ENCODE data around the gene IVL. TPM values are rescaled to one million over a fixed set of nuclear protein-coding genes. Genes with fewer than 3 reads are reported as not detected.
A peak's percentile ranks its signal among the peaks of the same experiment; 100 is the strongest.

Gene IVL
- total RNA-seq, 1 experiment from 2014 or later: not detected

GRCh38 chr1:152869808-152870419 lies 38.4 kb upstream of the IVL start:
- Histone ChIP-seq H3K27me3 (replicated peaks; ENCODE audit: control insufficient read depth, insufficient read depth, low read length) (0 out of 2 replicates have a peak, but pooled peaks cover 1% of the 10 kb centered on the region), H3K36me3 (ENCODE audit: control insufficient read depth, insufficient read depth, low read length) (no peaks in the 10 kb centered on the region), H3K4me1 (no peaks in the 10 kb centered on the region), H3K9me3 (no peaks in the 10 kb centered on the region), H3K4me3 (ENCODE audit: low read depth, low read length) (no peak overlapping the region)
- BruUV-seq (replicated peaks): no TSS peak
- peak; percentile 79 to 88 for TF ChIP-seq CTCF (IDR thresholded peaks at IDR 0.05; ENCODE audit: insufficient read depth in 1 of 2, low read depth in 1 of 2, low read length in 1 of 2, severe bottlenecking in 1 of 2, unreplicated experiment in 1 of 2)
- Mint-ChIP-seq H3K27ac (ENCODE audit: unreplicated experiment) (no peak overlapping the region), H3K36me3 (ENCODE audit: insufficient read depth, unreplicated experiment) (no peaks in the 10 kb centered on the region), H3K4me3 (ENCODE audit: unreplicated experiment) (no peak overlapping the region), H3K27me3 (ENCODE audit: insufficient read depth, unreplicated experiment) (peaks cover 6% of the 10 kb centered on the region), H3K9me3 (ENCODE audit: unreplicated experiment) (no peaks in the 10 kb centered on the region), H3K4me1 (ENCODE audit: low read depth, unreplicated experiment) (no peaks in the 10 kb centered on the region)
- intact Hi-C loops (cut with micrococcal nuclease; ENCODE audit: unreplicated experiment): loop anchor here (1.0 to 5.0 kb wide), 3 partner anchors 162 to 353 kb away; partner anchors contain the start of gene SPRR1B
- DNase-seq: peak; percentile 74 to 78
- CTCF ChIA-PET: interaction anchor here (0.7 to 3.0 kb wide), 4 partner anchors 9 to 412 kb away, joined by 3 to 27 read pairs (median 4); no protein-coding TSS in a partner anchor
- POLR2A ChIA-PET: no interaction called here

- no peaks in the 10 kb centered on the region for H3K36me3 ChIP-seq (ENCODE audit: control insufficient read depth, insufficient read depth, low read length)
- BruUV-seq (replicated peaks): no TSS peak
- intact Hi-C loops (cut with micrococcal nuclease; ENCODE audit: unreplicated experiment): loop anchor here (1.0 to 5.0 kb wide), 5 partner anchors 55 to 352 kb away; partner anchors contain the start of gene SPRR1B
- peak in 1 of 2 experiments; percentile 26 for DNase-seq
- H3K27me3 ChIP-seq (replicated peaks; ENCODE audit: control insufficient read depth, insufficient read depth, low read length): 0 out of 2 replicates have a peak, but pooled peaks cover 1% of the 10 kb centered on the region
- TF ChIP-seq CTCF (IDR thresholded peaks at IDR 0.05; ENCODE audit: insufficient read depth in 1 of 2, low read depth in 1 of 2, low read length in 1 of 2, severe bottlenecking in 1 of 2, unreplicated experiment in 1 of 2): peak; percentile 29 to 58
- no peaks in the 10 kb centered on the region for H3K9me3 Mint-ChIP-seq (ENCODE audit: unreplicated experiment)
- no peaks in the 10 kb centered on the region for H3K4me1 ChIP-seq
- H3K27me3 Mint-ChIP-seq (ENCODE audit: insufficient read depth, unreplicated experiment): peaks cover 10% of the 10 kb centered on the region
- H3K27ac Mint-ChIP-seq (ENCODE audit: unreplicated experiment): no peak overlapping the region
- CTCF ChIA-PET: interaction anchor here (3.0 kb wide), 1 partner anchor 322 kb away, joined by 27 read pairs; no protein-coding TSS in a partner anchor
- no peaks in the 10 kb centered on the region for H3K4me1 Mint-ChIP-seq (ENCODE audit: low read depth, unreplicated experiment)
- no peak overlapping the region for H3K4me3 Mint-ChIP-seq (ENCODE audit: unreplicated experiment)
- H3K4me3 ChIP-seq (ENCODE audit: low read depth, low read length): no peak overlapping the region
- H3K9me3 ChIP-seq: no peaks in the 10 kb centered on the region
- POLR2A ChIA-PET: no interaction called here
- H3K36me3 Mint-ChIP-seq (ENCODE audit: insufficient read depth, unreplicated experiment): no peaks in the 10 kb centered on the region
Measured at GRCh38 chr1:152870831-152871730, 37.3 kb upstream of the IVL start.

- Histone ChIP-seq H3K4me3 (ENCODE audit: low read depth, low read length) (no peak overlapping the region), H3K36me3 (ENCODE audit: control insufficient read depth, insufficient read depth, low read length) (no peaks in the 10 kb centered on the region), H3K27me3 (replicated peaks; ENCODE audit: control insufficient read depth, insufficient read depth, low read length) (0 out of 2 replicates have a peak, but pooled peaks cover 1% of the 10 kb centered on the region), H3K4me1 (no peaks in the 10 kb centered on the region), H3K9me3 (no peaks in the 10 kb centered on the region)
- BruUV-seq (replicated peaks): no TSS peak
- no peak overlapping the region for H3K4me3 Mint-ChIP-seq (ENCODE audit: unreplicated experiment)
- DNase-seq: no peak
- H3K36me3 Mint-ChIP-seq (ENCODE audit: insufficient read depth, unreplicated experiment): no peaks in the 10 kb centered on the region
- H3K9me3 Mint-ChIP-seq (ENCODE audit: unreplicated experiment): no peaks in the 10 kb centered on the region
- TF ChIP-seq CTCF (IDR thresholded peaks at IDR 0.05; ENCODE audit: insufficient read depth in 1 of 2, low read depth in 1 of 2, low read length in 1 of 2, severe bottlenecking in 1 of 2, unreplicated experiment in 1 of 2): no peak
- peaks cover 10% of the 10 kb centered on the region for H3K27me3 Mint-ChIP-seq (ENCODE audit: insufficient read depth, unreplicated experiment)
- H3K27ac Mint-ChIP-seq (ENCODE audit: unreplicated experiment): no peak overlapping the region
- POLR2A ChIA-PET: no interaction called here
- CTCF ChIA-PET: interaction anchor here (3.0 kb wide), 1 partner anchor 321 kb away, joined by 27 read pairs; no protein-coding TSS in a partner anchor
- intact Hi-C loops (cut with micrococcal nuclease; ENCODE audit: unreplicated experiment): loop anchor here (1.0 to 5.0 kb wide), 4 partner anchors 55 to 321 kb away; partner anchors contain the start of gene SPRR1B
- no peaks in the 10 kb centered on the region for H3K4me1 Mint-ChIP-seq (ENCODE audit: low read depth, unreplicated experiment)
Measured at GRCh38 chr1:152871731-152872126, 36.6 kb upstream of the IVL start.

Measured in Caco-2 (cell line).